ENCODE data around the gene ZNF839.

ZNF839 gene

GRCh38 chr14:102390064-102390855 is 70.7 kb downstream of the ZNF839 start:
- Mint-ChIP-seq H3K27ac (no peak overlapping the region), H3K4me1 (no peaks in the 10 kb centered on the region), H3K36me3 (ENCODE audit: low read depth) (peaks cover 46% of the 10 kb centered on the region), H3K27me3 (ENCODE audit: low read depth) (no peaks in the 10 kb centered on the region), H3K9me3 (no peaks in the 10 kb centered on the region), H3K4me3 (no peak overlapping the region)
- TF ChIP-seq CTCF (IDR thresholded peaks at IDR 0.05; ENCODE audit: unreplicated experiment in 3 of 3) = no peak

Data from nephron (organoid).